Testis (tissue), 3 donors: ENCODE data around the gene SYNM. TPM values are rescaled to one million over a fixed set of nuclear protein-coding genes. Genes with fewer than 3 reads are reported as not detected.

Source experiments
- DNase-seq: peaks from one replicate; pipeline ENCODE4 v3.0.0-alpha.2; 2019
- H3K27ac ChIP-seq, 2 donors: fragments of 200-600 bp; sonication (generic); one replicate each; pipeline ENCODE4 v1.5.1; 2019
- H3K27me3 ChIP-seq: fragments of 200-600 bp; sonication (generic); one replicate; pipeline ENCODE4 v1.5.1; 2019
- H3K36me3 ChIP-seq: fragments of 200-600 bp; sonication (generic); one replicate; pipeline ENCODE4 v1.5.1; 2017; ENCODE audit warnings: low read depth; ENCODE audit errors: missing control alignments
- H3K4me1 ChIP-seq: fragments of 200-600 bp; sonication (generic); one replicate; pipeline ENCODE4 v1.5.1; 2019
- H3K4me3 ChIP-seq, 2 donors: fragments of 200-600 bp; sonication (generic); one replicate each; pipeline ENCODE4 v1.5.1; 2017 to 2019
- H3K9me3 ChIP-seq: fragments of 200-600 bp; sonication (generic); one replicate; pipeline ENCODE4 v1.5.1; 2017
- CTCF ChIP-seq, 3 experiments: fragments of 450-650 bp in 2 of 3; fragments of 200-600 bp in 1 of 3; sonication (generic) in 1 of 3; IDR thresholded peaks; one replicate each; pipeline ENCODE4 v1.5.1; 2016 to 2019; ENCODE audit warnings: antibody characterized with exemption in 3 of 3, mild to moderate bottlenecking in 2 of 3, moderate library complexity in 1 of 3
- POLR2A ChIP-seq: fragments of 450-650 bp; IDR thresholded peaks from one replicate; pipeline ENCODE4 v1.6.1; 2017; ENCODE audit warnings: antibody characterized with exemption, mild to moderate bottlenecking, moderate library complexity
- WGBS, 2 donors: methylation state at CpG; one replicate each; pipeline ENCODE4 v1.1.5; 2018; 5-methylcytosine and 5-hydroxymethylcytosine counted together
- intact Hi-C: fragments of 100-400 bp; cut with DNase I; formaldehyde crosslinking; loops from one replicate; pipeline ENCODE4 v1.15.1; 2023; ENCODE audit warnings: low total_unique reads
- polyA plus RNA-seq: library from polyadenylated mRNA; stranded (reverse); fragments of 350-450 nt; fragmentation: Illumina TruSeq; extraction: RNeasy Lipid Tissue Mini Kit (QIAGEN cat#74804); gene quantifications from one replicate; pipeline ENCODE4 v1.2.3, GENCODE V29; 2014; ENCODE audit warnings: low read depth, low replicate concordance; ENCODE audit not compliant: insufficient read depth
- total RNA-seq, 2 donors: library from RNA; depleted of rRNA; stranded (reverse); fragments of >200 nt; gene quantifications; one replicate each; pipeline ENCODE4 v1.2.3, GENCODE V29; 2016

Gene SYNM
- total and polyA plus RNA-seq, 3 donors from 2014 or later: 10.0 to 17.9 (median 11.1) TPM

- Histone ChIP-seq H3K27ac (no peak overlapping the region), H3K4me1 (no peaks in the 10 kb centered on the region), H3K27me3 (no peaks in the 10 kb centered on the region), H3K36me3 (no peaks in the 10 kb centered on the region), H3K4me3 (no peak overlapping the region), H3K9me3 (no peaks in the 10 kb centered on the region)
- intact Hi-C loops: no loop called here
- TF ChIP-seq CTCF (IDR thresholded peaks at IDR 0.05): no peak
- no peak for TF ChIP-seq POLR2A
- WGBS, 2 donors: 85 to 87% methylated on average over 18 of the region's 18 CpGs
- no peak for DNase-seq
These were observed 27.9 kb downstream of the SYNM start for GRCh38 chr15:99132634-99133287.

GRCh38 chr15:99134317-99134821, 29.5 kb downstream of the SYNM start:
- 86 to 93% methylated on average over 11 of the region's 11 CpGs for WGBS, 2 donors
- intact Hi-C loops: no loop called here
- Histone ChIP-seq H3K4me1 (no peaks in the 10 kb centered on the region), H3K36me3 (no peaks in the 10 kb centered on the region), H3K4me3 (no peak overlapping the region), H3K27me3 (no peaks in the 10 kb centered on the region), H3K27ac (no peak overlapping the region), H3K9me3 (no peaks in the 10 kb centered on the region)
- DNase-seq: no peak
- TF ChIP-seq CTCF (IDR thresholded peaks at IDR 0.05) (no peak), POLR2A (no peak)

GRCh38 chr15:99135194-99135593, 30.3 kb downstream of the SYNM start:
- Histone ChIP-seq H3K9me3 (no peaks in the 10 kb centered on the region), H3K36me3 (no peaks in the 10 kb centered on the region), H3K4me3 (no peak overlapping the region), H3K27me3 (no peaks in the 10 kb centered on the region), H3K27ac (no peak overlapping the region), H3K4me1 (no peaks in the 10 kb centered on the region)
- intact Hi-C loops: no loop called here
- DNase-seq: no peak
- TF ChIP-seq POLR2A (no peak), CTCF (IDR thresholded peaks at IDR 0.05) (no peak)
- 74 to 76% methylated on average over 4 of the region's 4 CpGs for WGBS, 2 donors

- intact Hi-C loops: no loop called here
- H3K36me3 ChIP-seq: no peaks in the 10 kb centered on the region
- DNase-seq: peak; percentile 10
- no peak overlapping the region for H3K4me3 ChIP-seq
- no peak overlapping the region for H3K27ac ChIP-seq
- TF ChIP-seq POLR2A: no peak
- no peak for TF ChIP-seq CTCF (IDR thresholded peaks at IDR 0.05)
- WGBS, 2 donors: 89 to 98% methylated on average over 11 to 13 of the region's 13 CpGs
- H3K27me3 ChIP-seq: no peaks in the 10 kb centered on the region
- H3K4me1 ChIP-seq: no peaks in the 10 kb centered on the region
- no peaks in the 10 kb centered on the region for H3K9me3 ChIP-seq
These were observed 32.2 kb downstream of the SYNM start for GRCh38 chr15:99137111-99137546.

GRCh38 chr15:99137877-99138276, 33.0 kb downstream of the SYNM start:
- H3K9me3 ChIP-seq: no peaks in the 10 kb centered on the region
- H3K36me3 ChIP-seq: no peaks in the 10 kb centered on the region
- intact Hi-C loops: no loop called here
- no peak overlapping the region for H3K4me3 ChIP-seq
- H3K27ac ChIP-seq: no peak overlapping the region
- WGBS, 2 donors: 91% methylated on average over 3 to 5 of the region's 5 CpGs
- TF ChIP-seq POLR2A (no peak), CTCF (IDR thresholded peaks at IDR 0.05) (no peak)
- H3K4me1 ChIP-seq: no peaks in the 10 kb centered on the region
- DNase-seq: peak; percentile 8
- no peaks in the 10 kb centered on the region for H3K27me3 ChIP-seq
